H1 (cell line): Measurements from ENCODE around the gene GADD45GIP1. TPM values are rescaled to one million over a fixed set of nuclear protein-coding genes. Genes with fewer than 3 reads are reported as not detected.

Experiments used
- CTCF ChIA-PET: fragments of 300-600 bp; sonication (Branson Sonifier 250); formaldehyde crosslinking; loops from one replicate; lab custom pipeline; 2021; ENCODE audit not compliant: partially characterized antibody; lab: Charles Lee
- POLR2A ChIA-PET: fragments of 300-600 bp; sonication (Branson Sonifier 250); formaldehyde crosslinking; loops from one replicate; lab custom pipeline; 2021; ENCODE audit warnings: inconsistent platforms; ENCODE audit not compliant: partially characterized antibody; lab: Charles Lee
- DNase-seq, 2 experiments: peaks; one replicate each; pipeline versions ENCODE4 v3.0.0 to v3.0.0-alpha.2; 2010 to 2022; ENCODE audit warnings: low spot score in 2 of 2, low read depth in 1 of 2, mixed read lengths in 1 of 2
- FAIRE-seq: peaks from 2 replicates; lab custom pipeline; 2011; peaks lifted over from hg19 to GRCh38; lab: Jason Lieb, UNC
- H2AFZ ChIP-seq: 2 replicates; pipeline ENCODE4 v1.8.1; 2012; ENCODE audit warnings: low read length, inconsistent platforms
- H2AK5ac ChIP-seq: 2 replicates; pipeline ENCODE4 v1.6.1; 2013; ENCODE audit warnings: low read depth, low read length
- H2BK120ac ChIP-seq: replicated peaks from 2 replicates; pipeline ENCODE3; 2013; ENCODE audit warnings: low read depth, low read length, inconsistent platforms
- H2BK12ac ChIP-seq: 2 replicates; pipeline ENCODE4 v1.6.1; 2013; ENCODE audit warnings: low read depth, low read length
- H2BK15ac ChIP-seq: 2 replicates; pipeline ENCODE4 v1.6.1; 2013; ENCODE audit warnings: low read length
- H2BK20ac ChIP-seq: 2 replicates; pipeline ENCODE4 v1.6.1; 2013; ENCODE audit warnings: low read length
- H2BK5ac ChIP-seq: 2 replicates; pipeline ENCODE4 v1.6.1; 2013; ENCODE audit warnings: low read depth, low read length
- H3K14ac ChIP-seq: 2 replicates; pipeline ENCODE4 v1.6.1; 2013; ENCODE audit warnings: inconsistent platforms; ENCODE audit not compliant: insufficient read length
- H3K18ac ChIP-seq: 2 replicates; pipeline ENCODE4 v1.6.1; 2013; ENCODE audit warnings: low read length; ENCODE audit errors: extremely low read depth
- H3K23ac ChIP-seq: 2 replicates; pipeline ENCODE4 v1.6.1; 2013; ENCODE audit warnings: inconsistent platforms; ENCODE audit not compliant: insufficient read length
- H3K23me2 ChIP-seq: 2 replicates; pipeline ENCODE4 v1.6.1; 2013; ENCODE audit warnings: low read depth, low read length
- H3K27ac ChIP-seq: 2 replicates; pipeline ENCODE4 v1.6.1; 2011; ENCODE audit warnings: low read depth, low read length, inconsistent platforms
- H3K27me3 ChIP-seq, 4 experiments: replicated peaks in 1 of 4; 1 replicate in 1 of 4; 2 replicates in 3 of 4; pipeline versions ENCODE4 v1.6.1 to v1.8.1; 2011 to 2013; ENCODE audit warnings: low read length in 3 of 4, mild to moderate bottlenecking in 3 of 4, inconsistent platforms in 2 of 4, mixed read lengths in 2 of 4, moderate library complexity in 1 of 4; ENCODE audit not compliant: control insufficient read depth in 3 of 4, insufficient read depth in 3 of 4; ENCODE audit errors: extremely low read depth in 1 of 4
- H3K36me3 ChIP-seq, 4 experiments: 2 replicates each; pipeline versions ENCODE4 v1.6.1 to v1.8.1; 2011 to 2013; ENCODE audit warnings: mild to moderate bottlenecking in 4 of 4, low read length in 3 of 4, moderate library complexity in 2 of 4, control low read depth in 1 of 4, inconsistent platforms in 1 of 4; ENCODE audit not compliant: insufficient read depth in 4 of 4, control insufficient read depth in 2 of 4
- H3K4ac ChIP-seq: replicated peaks from 2 replicates; pipeline ENCODE3; 2013; ENCODE audit warnings: low read length, low read depth, mixed read lengths, inconsistent platforms; ENCODE audit not compliant: insufficient read length
- H3K4me1 ChIP-seq, 4 experiments: replicated peaks in 1 of 4; 1 replicate in 1 of 4; 2 replicates in 3 of 4; pipeline versions ENCODE4 v1.6.1 to v1.8.1; 2011 to 2013; ENCODE audit warnings: low read length in 3 of 4, inconsistent platforms in 2 of 4, mixed read lengths in 1 of 4; ENCODE audit not compliant: insufficient read depth in 4 of 4, control insufficient read depth in 3 of 4
- H3K4me2 ChIP-seq, 2 experiments: 2 replicates each; pipeline versions ENCODE4 v1.6.1 to v1.8.1; 2011 to 2013; ENCODE audit warnings: low read depth in 2 of 2, low read length in 2 of 2, control low read depth in 1 of 2, inconsistent platforms in 1 of 2, mild to moderate bottlenecking in 1 of 2; ENCODE audit not compliant: insufficient read depth in 1 of 2
- H3K4me3 ChIP-seq, 4 experiments: fragments of 200-600, 300-600 bp in 1 of 4; sonication (generic), shearing (Covaris generic), sonication (Bioruptor Twin) in 1 of 4; 2 replicates each; pipeline versions ENCODE4 v1.5.1 to v1.8.1; 2011 to 2016; ENCODE audit warnings: low read length in 4 of 4, low read depth in 3 of 4, control low read depth in 2 of 4, inconsistent platforms in 2 of 4, mild to moderate bottlenecking in 2 of 4, mixed read lengths in 1 of 4, moderate library complexity in 1 of 4; ENCODE audit not compliant: insufficient read depth in 2 of 4; ENCODE audit errors: extremely low read depth in 1 of 4
- H3K56ac ChIP-seq: replicated peaks from 2 replicates; pipeline ENCODE3; 2013; ENCODE audit warnings: low read depth, mild to moderate bottlenecking, mixed read lengths, low read length, inconsistent platforms; ENCODE audit not compliant: insufficient read length
- H3K79me1 ChIP-seq: 2 replicates; pipeline ENCODE4 v1.6.1; 2013; ENCODE audit warnings: low read depth, low read length, control low read depth
- H3K79me2 ChIP-seq, 2 experiments: 2 replicates each; pipeline versions ENCODE4 v1.6.1 to v1.8.1; 2012 to 2013; ENCODE audit warnings: low read length in 2 of 2, mild to moderate bottlenecking in 2 of 2, inconsistent platforms in 1 of 2; ENCODE audit not compliant: insufficient read depth in 2 of 2, control insufficient read depth in 1 of 2
- H3K9ac ChIP-seq, 4 experiments: replicated peaks in 1 of 4; 1 replicate in 1 of 4; 2 replicates in 3 of 4; pipeline versions ENCODE4 v1.6.1 to v1.8.1; 2011 to 2013; ENCODE audit warnings: low read depth in 3 of 4, low read length in 3 of 4, control low read depth in 2 of 4, mild to moderate bottlenecking in 2 of 4, moderate library complexity in 2 of 4, inconsistent platforms in 1 of 4; ENCODE audit errors: extremely low read depth in 1 of 4
- H3K9me3 ChIP-seq, 2 experiments: 2 replicates each; pipeline versions ENCODE4 v1.6.1 to v1.8.1; 2012 to 2013; ENCODE audit warnings: mild to moderate bottlenecking in 2 of 2, moderate library complexity in 2 of 2, control low read depth in 1 of 2, inconsistent platforms in 1 of 2, low read depth in 1 of 2, low read length in 1 of 2, mixed read lengths in 1 of 2; ENCODE audit not compliant: insufficient read depth in 2 of 2
- H4K20me1 ChIP-seq, 2 experiments: replicated peaks in 1 of 2; 2 replicates each; pipeline versions ENCODE3 to v1.8.1; 2011 to 2013; ENCODE audit warnings: inconsistent platforms in 2 of 2, low read length in 2 of 2, mild to moderate bottlenecking in 1 of 2; ENCODE audit not compliant: insufficient read depth in 2 of 2, control insufficient read depth in 1 of 2
- H4K5ac ChIP-seq: 2 replicates; pipeline ENCODE4 v1.6.1; 2013; ENCODE audit warnings: low read length, low read depth, mixed read lengths, inconsistent platforms; ENCODE audit not compliant: insufficient read length
- H4K8ac ChIP-seq: 2 replicates; pipeline ENCODE4 v1.8.0; 2013; ENCODE audit warnings: mild to moderate bottlenecking, moderate library complexity, low read length, inconsistent platforms; ENCODE audit not compliant: insufficient read depth; ENCODE audit errors: extremely low read depth
- H4K91ac ChIP-seq: replicated peaks from 2 replicates; pipeline ENCODE3; 2013; ENCODE audit warnings: low read length, mixed read lengths, inconsistent platforms; ENCODE audit not compliant: insufficient read length
- CBX5 ChIP-seq: fragments of 300-800, 300-1000 bp; sonication (generic); IDR thresholded peaks from 2 replicates; pipeline ENCODE4 v1.7.1; 2016; ENCODE audit warnings: antibody characterized with exemption, low read length, low read depth
- CHD1 ChIP-seq: IDR thresholded peaks from 2 replicates; pipeline ENCODE4 v1.6.1; 2012; ENCODE audit warnings: low read depth, low read length, improper control_type of control experiment
- EZH2 ChIP-seq: fragments of 200-600 bp; sonication (generic); IDR thresholded peaks from 2 replicates; pipeline ENCODE4 v1.7.1; 2012; ENCODE audit warnings: low read depth, mild to moderate bottlenecking, moderate library complexity, low read length, inconsistent platforms; ENCODE audit not compliant: severe bottlenecking
- HDAC6 ChIP-seq: IDR thresholded peaks from one replicate; pipeline ENCODE4 v1.7.1; 2012; ENCODE audit warnings: low read depth, mild to moderate bottlenecking, inconsistent platforms, low read length, moderate library complexity
- JUND ChIP-seq: IDR thresholded peaks from 2 replicates; pipeline ENCODE4 v1.6.1; 2011; ENCODE audit warnings: mild to moderate bottlenecking, improper control_type of control experiment, low read length
- POLR2AphosphoS5 ChIP-seq: IDR thresholded peaks from 2 replicates; pipeline ENCODE4 v1.6.1; 2011; ENCODE audit warnings: low read depth, low read length
- RNF2 ChIP-seq: fragments of 200-900, 300-1000 bp; sonication (generic); IDR thresholded peaks from 2 replicates; pipeline ENCODE4 v1.7.1; 2016; ENCODE audit warnings: borderline replicate concordance, low read depth, mild to moderate bottlenecking, antibody characterized with exemption, low read length; ENCODE audit not compliant: poor library complexity, severe bottlenecking; ENCODE audit errors: missing control alignments
- TAF1 ChIP-seq: IDR thresholded peaks from 2 replicates; pipeline ENCODE4 v1.6.1; 2011; ENCODE audit warnings: mild to moderate bottlenecking, low read depth, low read length
- TCF12 ChIP-seq: IDR thresholded peaks from 2 replicates; pipeline ENCODE4 v1.6.1; 2011; ENCODE audit warnings: low read depth, mild to moderate bottlenecking, low read length
- YY1 ChIP-seq: IDR thresholded peaks from 2 replicates; pipeline ENCODE4 v1.6.1; 2011; ENCODE audit warnings: low read depth, mild to moderate bottlenecking, low read length
- WGBS, 2 experiments: shearing (Covaris generic) in 1 of 2; methylation state at CpG; one replicate each; pipeline versions ENCODE4 v1.1.6 to v1.1.7; 2013 to 2015; ENCODE audit warnings: low lambda C conversion rate in 2 of 2, mixed read lengths in 2 of 2, inconsistent platforms in 1 of 2, low coverage in 1 of 2, missing lambda C conversion rate in 1 of 2; ENCODE audit not compliant: insufficient replicate concordance in 2 of 2, insufficient coverage in 1 of 2, insufficient read length in 1 of 2; ENCODE audit errors: extremely low coverage in 1 of 2, missing lambda C conversion rate in 1 of 2; 5-methylcytosine and 5-hydroxymethylcytosine counted together
- polyA plus RNA-seq, 7 experiments: library from polyadenylated mRNA; depleted of rRNA in 3 of 7; stranded (reverse) in 5 of 7; unstranded in 2 of 7; fragments of >200 nt in 5 of 7; fragments of 200-250 nt in 2 of 7; gene quantifications; 1 replicate in 5 of 7; 2 replicates in 1 of 7; 4 replicates in 1 of 7; pipeline versions ENCODE4 v1.2.1 to v1.2.3, GENCODE V29; 2011 to 2013; ENCODE audit warnings: missing spikeins in 2 of 7, mixed read lengths in 2 of 7
- total RNA-seq: library from RNA; stranded (reverse); fragmentation: NEBNext Ultra II Directional; extraction: Animal tissue kit (Norgen Biotek cat#: 25700); gene quantifications from 2 replicates; pipeline ENCODE4 v1.2.1, GENCODE V29; 2021
- TF ChIP-seq, protein P1 (sequence below), 3 experiments: IDR thresholded peaks; 1 replicate in 2 of 3; 2 replicates in 1 of 3; pipeline versions ENCODE4 v1.5.1 to v1.6.1; 2011; ENCODE audit warnings: low read length in 3 of 3, mild to moderate bottlenecking in 3 of 3, inconsistent platforms in 2 of 3, low read depth in 1 of 3, moderate library complexity in 1 of 3; ENCODE audit not compliant: insufficient read depth in 1 of 3; ENCODE audit errors: control extremely low read depth in 1 of 3

Gene GADD45GIP1
- total and polyA plus RNA-seq, 2 of the 8 experiments (the other 6 are each of a cell fraction or from before 2014, with no cell fraction given) = 42.2 to 42.6 TPM

DNA sequence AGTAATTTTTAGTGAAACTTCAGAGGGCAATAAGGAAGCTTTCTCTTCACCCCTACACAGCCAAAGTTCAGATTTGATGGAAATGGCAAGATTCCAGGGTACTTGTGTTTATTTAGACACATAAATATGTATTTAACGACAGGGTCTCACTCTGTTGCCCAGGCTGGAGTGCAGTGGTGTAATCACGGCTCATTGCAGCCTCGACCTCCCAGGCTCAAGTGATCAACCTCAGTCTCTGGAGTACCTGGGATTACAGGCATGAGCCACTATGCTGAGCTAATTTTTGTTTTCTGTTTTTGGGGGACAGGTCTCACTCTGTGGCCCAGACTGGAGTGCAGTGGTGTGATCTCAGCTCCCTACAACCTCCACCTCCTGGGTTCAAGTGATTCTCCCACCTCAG, 36.0 kb downstream of the GADD45GIP1 start:
- no peak overlapping the region for H3K23ac ChIP-seq
- 93% methylated on average over 3 of the region's 3 CpGs; no CpG with 5 or more reads in 1 of the 2 experiments for WGBS, 2 experiments
- H4K91ac ChIP-seq = no peak overlapping the region
- H3K79me1 ChIP-seq = no peaks in the 10 kb centered on the region
- DNase-seq (no peak), FAIRE-seq (no peak)
- no peak overlapping the region for H2BK5ac ChIP-seq
- no peak overlapping the region for H3K27ac ChIP-seq
- H3K4ac ChIP-seq = no peak overlapping the region
- peaks cover 18 to 36% (median 28%) of the 10 kb centered on the region in 4 experiments; a peak in 7 of 8 replicates for H3K36me3 ChIP-seq
- no peak overlapping the region for H2BK20ac ChIP-seq
- no peak overlapping the region for H3K4me2 ChIP-seq
- H3K56ac ChIP-seq = no peak overlapping the region
- H4K20me1 ChIP-seq = peaks cover 0 to 3% of the 10 kb centered on the region in 2 experiments
- no peaks in the 10 kb centered on the region for H3K79me2 ChIP-seq
- H3K4me1 ChIP-seq = peaks cover 0 to 2% (median 0%) of the 10 kb centered on the region in 4 experiments; a peak in 1 of 7 replicates
- H2AFZ ChIP-seq = no peak overlapping the region
- POLR2A ChIA-PET = interaction anchor here (0.7 to 13.9 kb wide), 15 partner anchors 8 to 48 kb away, joined by 3 to 180 read pairs (median 6); partner anchors contain the start of genes CALR, DNASE2, FARSA and GADD45GIP1
- peaks cover 2 to 9% of the 10 kb centered on the region in 2 experiments; a peak in 1 of 4 replicates for H3K9me3 ChIP-seq
- H3K4me3 ChIP-seq = no peak overlapping the region
- H3K9ac ChIP-seq = no peak overlapping the region
- no peak overlapping the region for H2BK120ac ChIP-seq
- H2AK5ac ChIP-seq = no peak overlapping the region
- H2BK12ac ChIP-seq = no peak overlapping the region
- CTCF ChIA-PET = interaction anchor here (0.6 kb wide), 1 partner anchor 56 kb away, joined by 5 read pairs; no protein-coding TSS in a partner anchor
- H3K18ac ChIP-seq = no peak overlapping the region
- H3K27me3 ChIP-seq = peaks cover 6 to 12% (median 11%) of the 10 kb centered on the region in 4 experiments
- no peak overlapping the region for H4K5ac ChIP-seq
- H3K23me2 ChIP-seq = no peaks in the 10 kb centered on the region
- H2BK15ac ChIP-seq = no peak overlapping the region
- H3K14ac ChIP-seq = no peak overlapping the region
- no peak overlapping the region for H4K8ac ChIP-seq
- TF ChIP-seq HDAC6 (no peak), JUND (no peak), TAF1 (no peak), CHD1 (no peak), TCF12 (no peak), YY1 (no peak), EZH2 (no peak), POLR2AphosphoS5 (no peak), RNF2 (no peak), CBX5 (no peak)
- TF ChIP-seq, protein P1, sequence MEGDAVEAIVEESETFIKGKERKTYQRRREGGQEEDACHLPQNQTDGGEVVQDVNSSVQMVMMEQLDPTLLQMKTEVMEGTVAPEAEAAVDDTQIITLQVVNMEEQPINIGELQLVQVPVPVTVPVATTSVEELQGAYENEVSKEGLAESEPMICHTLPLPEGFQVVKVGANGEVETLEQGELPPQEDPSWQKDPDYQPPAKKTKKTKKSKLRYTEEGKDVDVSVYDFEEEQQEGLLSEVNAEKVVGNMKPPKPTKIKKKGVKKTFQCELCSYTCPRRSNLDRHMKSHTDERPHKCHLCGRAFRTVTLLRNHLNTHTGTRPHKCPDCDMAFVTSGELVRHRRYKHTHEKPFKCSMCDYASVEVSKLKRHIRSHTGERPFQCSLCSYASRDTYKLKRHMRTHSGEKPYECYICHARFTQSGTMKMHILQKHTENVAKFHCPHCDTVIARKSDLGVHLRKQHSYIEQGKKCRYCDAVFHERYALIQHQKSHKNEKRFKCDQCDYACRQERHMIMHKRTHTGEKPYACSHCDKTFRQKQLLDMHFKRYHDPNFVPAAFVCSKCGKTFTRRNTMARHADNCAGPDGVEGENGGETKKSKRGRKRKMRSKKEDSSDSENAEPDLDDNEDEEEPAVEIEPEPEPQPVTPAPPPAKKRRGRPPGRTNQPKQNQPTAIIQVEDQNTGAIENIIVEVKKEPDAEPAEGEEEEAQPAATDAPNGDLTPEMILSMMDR (IDR thresholded peaks at IDR 0.05; ENCODE audit: control extremely low read depth in 1 of 3, insufficient read depth in 1 of 3, low read depth in 1 of 3, low read length in 3 of 3) = no peak
